ENCODE measurements around the gene MGAT1. TPM values are rescaled to one million over a fixed set of nuclear protein-coding genes. Genes with fewer than 3 reads are reported as not detected.
"Not testable (repeated sequence)": the region's sequence is repeated elsewhere in the genome, so short reads cannot be mapped to it uniquely, and the experiment has no call there.

MGAT1 gene
- total and polyA plus RNA-seq, 3 experiments from 2014 or later: 125 to 157 (median 132) TPM

DNA sequence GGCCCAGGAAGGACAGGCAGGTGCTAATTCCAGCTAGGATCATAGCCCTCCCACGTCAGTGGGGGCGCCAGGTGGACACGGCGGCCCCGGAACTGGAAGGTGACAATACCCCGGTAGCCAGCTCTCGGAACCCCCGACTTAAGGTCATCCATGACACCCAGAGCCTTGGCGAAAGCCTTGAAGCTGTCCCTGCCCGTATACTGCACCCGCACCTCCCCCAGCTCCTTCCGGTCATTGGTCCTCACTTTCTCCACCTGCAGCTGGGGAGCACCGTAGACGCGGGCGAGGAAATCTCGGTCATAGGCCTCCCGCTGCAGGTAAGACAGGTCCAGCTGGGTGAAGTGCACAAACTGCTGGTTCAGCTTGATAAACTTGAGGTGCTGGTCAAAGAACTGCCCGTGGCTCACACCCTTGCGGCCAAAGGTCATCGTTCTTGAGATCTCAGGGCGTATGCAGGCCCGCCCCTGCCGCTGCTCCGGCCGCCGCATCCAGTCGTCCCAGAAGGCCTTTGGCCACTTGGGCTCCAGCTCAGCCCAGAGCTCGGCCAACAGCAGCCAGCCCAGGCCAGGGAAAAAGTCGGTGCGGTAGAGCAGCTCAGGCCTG is 10.9 kb downstream of the MGAT1 start:
- Histone ChIP-seq H3K9me3 (ENCODE audit: low read length) (no peaks in the 10 kb centered on the region), H3K4me3 (ENCODE audit: low read length) (no peak overlapping the region), H3K27ac (ENCODE audit: low read depth, low read length) (no peak overlapping the region), H3K4me1 (ENCODE audit: insufficient read depth, low read length) (peaks cover 24% of the 10 kb centered on the region), H3K27me3 (ENCODE audit: insufficient read depth, low read length, poor library complexity, severe bottlenecking) (no peaks in the 10 kb centered on the region), H3K36me3 (ENCODE audit: insufficient read depth, low read length) (peaks cover 17% of the 10 kb centered on the region)
- Mint-ChIP-seq H3K4me1 (peaks cover 47 to 78% (median 61%) of the 10 kb centered on the region in 3 donors), H3K36me3 (peaks cover 0 to 81% (median 6%) of the 10 kb centered on the region in 3 donors), H3K27me3 (no peaks in the 10 kb centered on the region), H3K27ac (peak overlapping the region in 1 of 8 donors; percentile 24), H3K4me3 (no peak overlapping the region), H3K9me3 (no peaks in the 10 kb centered on the region)
- DNase-seq: no peak
- ChIA-PET POLR2A (interaction anchor here (1.1 kb wide), 1 partner anchor 10 kb away, joined by 3 read pairs; no protein-coding TSS in a partner anchor), CTCF (interaction anchor here (1.6 kb wide), 1 partner anchor 69 kb away, joined by 3 read pairs; no protein-coding TSS in a partner anchor)

DNA sequence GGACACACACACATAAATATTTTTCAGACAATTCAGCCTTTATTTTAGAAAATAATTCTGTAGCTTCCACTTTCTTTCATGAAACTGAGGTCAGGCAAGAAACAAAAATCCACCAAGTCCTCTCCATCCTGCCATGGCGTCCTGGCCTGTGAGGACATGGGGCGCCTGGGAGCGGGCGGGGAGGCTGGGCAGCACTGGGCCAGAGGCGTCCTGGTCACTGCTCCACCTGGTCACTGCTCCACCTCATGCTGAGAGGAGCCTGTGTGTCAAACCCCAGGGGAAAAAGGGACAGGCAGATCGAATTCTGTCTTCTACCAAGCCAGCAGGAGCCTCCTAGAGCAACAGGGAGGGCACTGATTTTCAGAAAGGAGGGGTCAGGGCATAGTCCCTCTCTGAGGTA is 12.1 kb downstream of the MGAT1 start:
- no peak for DNase-seq
- Mint-ChIP-seq H3K27ac (peak overlapping the region in 4 of 8 donors; percentile 54 to 89 (median 72)), H3K9me3 (no peaks in the 10 kb centered on the region), H3K27me3 (no peaks in the 10 kb centered on the region), H3K4me3 (no peak overlapping the region), H3K36me3 (peaks cover 0 to 71% (median 6%) of the 10 kb centered on the region in 3 donors), H3K4me1 (peaks cover 44 to 77% (median 55%) of the 10 kb centered on the region in 3 donors)
- peaks cover 17% of the 10 kb centered on the region for H3K36me3 ChIP-seq (ENCODE audit: insufficient read depth, low read length)
- H3K27me3 ChIP-seq (ENCODE audit: insufficient read depth, low read length, poor library complexity, severe bottlenecking): no peaks in the 10 kb centered on the region
- ChIA-PET CTCF (interaction anchor here (1.2 to 1.6 kb wide), 2 partner anchors 34 to 70 kb away, joined by 3 to 4 read pairs; no protein-coding TSS in a partner anchor), POLR2A (interaction anchor here (1.0 kb wide), 2 partner anchors 13 to 20 kb away, joined by 3 to 4 read pairs; no protein-coding TSS in a partner anchor)
- no peak overlapping the region for H3K4me3 ChIP-seq (ENCODE audit: low read length)
- no peaks in the 10 kb centered on the region for H3K9me3 ChIP-seq (ENCODE audit: low read length)
- no peak overlapping the region for H3K27ac ChIP-seq (ENCODE audit: low read depth, low read length)
- peaks cover 15% of the 10 kb centered on the region for H3K4me1 ChIP-seq (ENCODE audit: insufficient read depth, low read length)

GRCh38 chr5:180790020-180790419 is 12.6 kb downstream of the MGAT1 start:
- H3K4me1 Mint-ChIP-seq: peaks cover 40 to 76% (median 49%) of the 10 kb centered on the region in 3 donors
- peaks cover 17% of the 10 kb centered on the region for H3K36me3 ChIP-seq (ENCODE audit: insufficient read depth, low read length)
- H3K9me3 Mint-ChIP-seq: no peaks in the 10 kb centered on the region
- H3K9me3 ChIP-seq (ENCODE audit: low read length): no peaks in the 10 kb centered on the region
- peak overlapping the region in 3 of 8 donors; percentile 61 to 89 (median 81) for H3K27ac Mint-ChIP-seq
- no peak overlapping the region for H3K4me3 ChIP-seq (ENCODE audit: low read length)
- H3K4me3 Mint-ChIP-seq: no peak overlapping the region
- H3K27me3 Mint-ChIP-seq: no peaks in the 10 kb centered on the region
- DNase-seq: peak in 1 of 5 donors; percentile 11
- ChIA-PET POLR2A (interaction anchor here (1.0 kb wide), 2 partner anchors 14 to 20 kb away, joined by 3 to 4 read pairs; no protein-coding TSS in a partner anchor), CTCF (interaction anchor here (1.2 to 1.7 kb wide), 3 partner anchors 12 to 35 kb away, joined by 4 to 6 read pairs (median 4); no protein-coding TSS in a partner anchor)
- H3K27ac ChIP-seq (ENCODE audit: low read depth, low read length): no peak overlapping the region
- H3K4me1 ChIP-seq (ENCODE audit: insufficient read depth, low read length): peaks cover 10% of the 10 kb centered on the region
- no peaks in the 10 kb centered on the region for H3K27me3 ChIP-seq (ENCODE audit: insufficient read depth, low read length, poor library complexity, severe bottlenecking)
- peaks cover 0 to 67% (median 6%) of the 10 kb centered on the region in 3 donors for H3K36me3 Mint-ChIP-seq

GRCh38 chr5:180788651-180789410 is 13.8 kb downstream of the MGAT1 start:
- H3K9me3 ChIP-seq (ENCODE audit: low read length); H3K27me3 ChIP-seq (ENCODE audit: insufficient read depth, low read length, poor library complexity, severe bottlenecking); POLR2A ChIA-PET; H3K27me3 Mint-ChIP-seq; H3K4me3 ChIP-seq (ENCODE audit: low read length); H3K9me3 Mint-ChIP-seq; H3K27ac ChIP-seq (ENCODE audit: low read depth, low read length); H3K4me1 ChIP-seq (ENCODE audit: insufficient read depth, low read length); H3K4me3 Mint-ChIP-seq; DNase-seq: not testable (repeated sequence)
- Mint-ChIP-seq H3K36me3 (peaks cover 0 to 59% (median 6%) of the 10 kb centered on the region in 3 donors), H3K4me1 (peaks cover 33 to 72% (median 46%) of the 10 kb centered on the region in 3 donors), H3K27ac (peak overlapping the region in 1 of 8 donors; percentile 96)
- H3K36me3 ChIP-seq (ENCODE audit: insufficient read depth, low read length): peaks cover 17% of the 10 kb centered on the region
- CTCF ChIA-PET: interaction anchor here (1.7 kb wide), 2 partner anchors 13 to 15 kb away, joined by 4 to 6 read pairs; no protein-coding TSS in a partner anchor

DNA sequence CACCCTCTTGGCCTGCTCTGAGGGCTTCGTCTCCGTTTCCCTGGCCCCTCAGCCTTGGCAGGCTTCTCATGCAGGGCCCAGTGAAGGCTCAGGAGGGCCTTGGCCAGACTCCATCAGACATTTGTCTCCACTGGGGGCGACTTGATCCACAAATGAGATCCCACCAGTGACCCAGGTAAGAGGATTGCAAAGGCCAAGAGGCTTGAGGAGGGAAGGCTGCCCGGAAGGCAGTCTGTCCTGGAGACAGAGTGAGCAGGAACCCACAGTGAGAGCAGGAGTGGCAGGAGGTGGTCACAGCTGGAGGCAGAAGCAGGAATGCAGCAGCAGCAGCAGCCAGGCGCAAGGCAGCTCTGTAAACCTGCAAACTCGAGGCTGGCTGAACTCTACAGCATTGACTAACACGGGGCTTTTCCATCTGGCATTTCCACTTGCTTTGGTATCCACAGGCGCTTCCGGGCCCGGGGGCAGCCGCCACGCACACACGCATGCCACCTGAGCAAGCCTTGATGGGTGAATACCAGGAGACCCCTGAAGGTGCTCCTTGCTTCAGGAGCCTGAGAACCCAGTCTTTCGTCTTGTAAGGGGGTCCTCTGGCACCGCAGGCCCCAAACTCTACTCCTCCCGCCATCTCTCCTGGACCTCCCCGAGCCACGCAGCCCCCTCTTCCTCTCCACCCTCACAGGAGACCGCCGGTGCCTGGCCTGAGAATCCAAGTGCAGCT is 14.7 kb downstream of the MGAT1 start:
- no peak overlapping the region for H3K27ac ChIP-seq (ENCODE audit: low read depth, low read length)
- no peak for DNase-seq
- H3K36me3 Mint-ChIP-seq: peaks cover 0 to 49% (median 6%) of the 10 kb centered on the region in 3 donors
- peak overlapping the region in 1 of 7 donors; percentile 13 for H3K4me3 Mint-ChIP-seq
- H3K27me3 ChIP-seq (ENCODE audit: insufficient read depth, low read length, poor library complexity, severe bottlenecking): no peaks in the 10 kb centered on the region
- CTCF ChIA-PET: interaction anchor here (2.5 kb wide), 1 partner anchor 15 kb away, joined by 7 read pairs; the partner anchor contains the start of gene MGAT1
- H3K36me3 ChIP-seq (ENCODE audit: insufficient read depth, low read length): peaks cover 17% of the 10 kb centered on the region
- POLR2A ChIA-PET: interaction anchor here (0.9 kb wide), 1 partner anchor 23 kb away, joined by 3 read pairs; no protein-coding TSS in a partner anchor
- no peaks in the 10 kb centered on the region for H3K9me3 Mint-ChIP-seq
- H3K4me1 ChIP-seq (ENCODE audit: insufficient read depth, low read length): no peaks in the 10 kb centered on the region
- peaks cover 25 to 63% (median 38%) of the 10 kb centered on the region in 3 donors for H3K4me1 Mint-ChIP-seq
- H3K27ac Mint-ChIP-seq: peak overlapping the region in 4 of 8 donors; percentile 51 to 96 (median 64)
- no peaks in the 10 kb centered on the region for H3K27me3 Mint-ChIP-seq
- H3K4me3 ChIP-seq (ENCODE audit: low read length): no peak overlapping the region
- H3K9me3 ChIP-seq (ENCODE audit: low read length): no peaks in the 10 kb centered on the region

GRCh38 chr5:180786531-180787398 is 15.8 kb downstream of the MGAT1 start:
- Histone ChIP-seq H3K4me1 (ENCODE audit: insufficient read depth, low read length) (no peaks in the 10 kb centered on the region), H3K9me3 (ENCODE audit: low read length) (no peaks in the 10 kb centered on the region), H3K36me3 (ENCODE audit: insufficient read depth, low read length) (peaks cover 12% of the 10 kb centered on the region), H3K27me3 (ENCODE audit: insufficient read depth, low read length, poor library complexity, severe bottlenecking) (no peaks in the 10 kb centered on the region), H3K4me3 (ENCODE audit: low read length) (no peak overlapping the region), H3K27ac (ENCODE audit: low read depth, low read length) (no peak overlapping the region)
- peaks cover 31 to 62% (median 48%) of the 10 kb centered on the region in 3 donors for H3K4me1 Mint-ChIP-seq
- no peak for DNase-seq
- no peak overlapping the region for H3K4me3 Mint-ChIP-seq
- H3K27me3 Mint-ChIP-seq: no peaks in the 10 kb centered on the region
- POLR2A ChIA-PET: interaction anchor here (1.0 kb wide), 1 partner anchor 23 kb away, joined by 3 read pairs; no protein-coding TSS in a partner anchor
- H3K36me3 Mint-ChIP-seq: peaks cover 0 to 40% (median 6%) of the 10 kb centered on the region in 3 donors
- no peaks in the 10 kb centered on the region for H3K9me3 Mint-ChIP-seq
- CTCF ChIA-PET: interaction anchor here (1.2 to 2.5 kb wide), 2 partner anchors 16 to 24 kb away, joined by 6 to 7 read pairs; partner anchors contain the start of gene MGAT1
- H3K27ac Mint-ChIP-seq: peak overlapping the region; percentile 17 to 82 (median 63)
